Measurements from ENCODE around the gene WDR26. TPM values are rescaled to one million over a fixed set of nuclear protein-coding genes. Genes with fewer than 3 reads are reported as not detected.
A peak's percentile ranks its signal among the peaks of the same experiment; 100 is the strongest.
"Not testable (repeated sequence)": the region's sequence is repeated elsewhere in the genome, so short reads cannot be mapped to it uniquely, and the experiment has no call there.

Gene WDR26
- total RNA-seq, 1 donor from 2014 or later, result 60.7 TPM

DNA sequence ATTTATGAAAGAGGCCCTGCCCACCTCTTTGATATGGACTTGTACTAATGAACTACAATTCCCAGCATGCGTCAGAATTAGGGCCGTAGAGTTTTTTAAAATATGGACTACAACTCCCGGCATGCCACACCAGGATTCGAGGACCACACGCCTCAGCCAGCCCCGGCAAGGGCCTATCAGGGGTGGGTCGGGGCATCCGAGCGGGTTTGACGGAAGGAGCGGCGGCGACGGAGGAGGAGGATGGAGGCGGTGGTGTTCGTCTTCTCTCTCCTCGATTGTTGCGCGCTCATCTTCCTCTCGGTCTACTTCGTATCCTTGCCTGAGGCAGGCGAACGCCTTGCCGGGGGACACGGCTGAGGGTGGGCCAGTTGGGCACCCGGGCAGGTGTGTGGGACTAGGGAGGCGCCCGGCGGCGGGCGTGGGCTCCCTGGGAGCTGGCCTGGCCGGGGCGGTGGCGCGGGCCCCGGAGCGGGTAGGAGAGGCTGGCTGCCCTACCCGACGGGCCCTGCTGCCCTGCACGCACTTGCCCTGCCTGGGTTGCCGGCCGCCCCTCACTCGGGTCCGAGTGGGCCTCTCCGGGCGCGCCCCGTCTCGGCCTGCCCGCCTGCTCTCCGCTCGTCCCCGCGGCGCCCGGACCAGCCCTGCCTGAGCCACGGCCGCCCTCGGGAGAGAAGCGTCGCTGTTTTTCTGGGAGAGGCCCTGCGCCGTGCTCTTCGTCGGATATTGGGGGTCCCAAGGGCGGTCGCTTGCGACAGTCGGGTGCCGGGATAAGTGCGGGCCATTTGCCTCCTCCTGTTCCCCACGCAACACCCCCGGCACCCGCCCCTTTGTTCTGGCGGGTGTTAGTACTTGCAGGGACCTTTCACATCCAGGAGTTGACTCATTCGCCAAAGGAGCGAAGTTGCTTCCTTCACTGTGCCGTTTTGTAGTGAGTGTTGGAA, 77.6 kb downstream of the WDR26 start, which contains the start of gene CNIH4:
Gene CNIH4 (plus strand): TSS at position 195 of the 941 bp plus-strand sequence. CDS start 46 bp downstream, at position 241.
- peaks cover 29% of the 10 kb centered on the region for H3K4me1 ChIP-seq
- peak within 1 kb of the TSS; percentile 88 for H3K4me3 ChIP-seq
- H3K27ac ChIP-seq (replicated peaks), result peak within 1 kb of the TSS; percentile 86
- H3K27me3 ChIP-seq (ENCODE audit: low read depth), result no peaks in the 10 kb centered on the region
- no peaks in the 10 kb centered on the region for H3K36me3 ChIP-seq
- TF ChIP-seq, protein P1, sequence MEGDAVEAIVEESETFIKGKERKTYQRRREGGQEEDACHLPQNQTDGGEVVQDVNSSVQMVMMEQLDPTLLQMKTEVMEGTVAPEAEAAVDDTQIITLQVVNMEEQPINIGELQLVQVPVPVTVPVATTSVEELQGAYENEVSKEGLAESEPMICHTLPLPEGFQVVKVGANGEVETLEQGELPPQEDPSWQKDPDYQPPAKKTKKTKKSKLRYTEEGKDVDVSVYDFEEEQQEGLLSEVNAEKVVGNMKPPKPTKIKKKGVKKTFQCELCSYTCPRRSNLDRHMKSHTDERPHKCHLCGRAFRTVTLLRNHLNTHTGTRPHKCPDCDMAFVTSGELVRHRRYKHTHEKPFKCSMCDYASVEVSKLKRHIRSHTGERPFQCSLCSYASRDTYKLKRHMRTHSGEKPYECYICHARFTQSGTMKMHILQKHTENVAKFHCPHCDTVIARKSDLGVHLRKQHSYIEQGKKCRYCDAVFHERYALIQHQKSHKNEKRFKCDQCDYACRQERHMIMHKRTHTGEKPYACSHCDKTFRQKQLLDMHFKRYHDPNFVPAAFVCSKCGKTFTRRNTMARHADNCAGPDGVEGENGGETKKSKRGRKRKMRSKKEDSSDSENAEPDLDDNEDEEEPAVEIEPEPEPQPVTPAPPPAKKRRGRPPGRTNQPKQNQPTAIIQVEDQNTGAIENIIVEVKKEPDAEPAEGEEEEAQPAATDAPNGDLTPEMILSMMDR (IDR thresholded peaks at IDR 0.05; ENCODE audit: borderline replicate concordance), result no peak
- no peaks in the 10 kb centered on the region for H3K9me3 ChIP-seq (replicated peaks)
- intact Hi-C loops (cut with micrococcal nuclease), result no loop called here
- DNase-seq, result peak; percentile 88

DNA sequence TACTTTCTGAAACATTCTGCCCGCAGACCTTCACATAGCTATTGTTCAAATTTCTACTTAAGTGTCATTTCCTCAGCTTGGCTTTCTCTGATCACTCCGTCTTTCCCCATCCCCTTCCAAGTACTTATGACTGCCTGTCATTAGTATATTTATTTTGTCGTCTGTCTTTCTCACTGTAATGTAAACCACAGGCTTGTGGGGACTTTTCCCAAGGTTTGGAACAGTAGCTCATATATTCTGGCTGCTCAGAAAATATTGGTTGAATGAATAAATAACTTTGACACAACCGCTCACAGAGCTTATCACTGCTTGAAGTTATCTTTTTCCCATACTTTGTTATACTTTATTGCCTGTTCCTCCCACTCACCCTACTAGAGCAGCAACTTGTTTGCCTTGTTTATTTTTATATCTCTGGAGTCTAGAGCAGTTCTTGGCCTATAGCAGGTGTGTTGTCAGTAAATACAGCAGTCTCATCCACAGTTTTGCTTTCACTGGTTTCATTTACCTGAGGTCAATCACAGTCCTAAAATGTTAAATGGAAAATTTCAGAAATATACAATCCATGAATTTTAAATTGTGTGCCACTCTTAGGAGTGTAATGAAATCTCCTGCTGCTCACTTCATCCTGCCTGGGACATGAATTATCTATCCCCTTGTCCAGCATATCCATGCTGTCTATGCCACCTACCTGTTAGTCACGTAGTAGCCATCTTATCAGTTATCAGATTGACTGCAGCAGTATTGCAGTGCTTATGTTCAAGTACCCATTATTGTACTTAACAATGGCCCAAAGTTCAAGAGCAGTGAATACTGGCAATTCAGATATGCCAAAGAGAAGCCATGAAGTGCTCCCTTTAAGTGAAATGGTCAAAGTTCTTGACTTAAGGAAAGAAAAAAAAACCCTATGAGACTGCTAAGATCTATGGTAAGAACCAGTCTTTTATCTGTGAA, 80.3 kb downstream of the WDR26 start:
- Histone ChIP-seq H3K36me3 (no peaks in the 10 kb centered on the region), H3K4me3 (no peak overlapping the region), H3K9me3 (replicated peaks) (no peaks in the 10 kb centered on the region), H3K27ac (replicated peaks) (no peak overlapping the region), H3K4me1 (peaks cover 25% of the 10 kb centered on the region), H3K27me3 (ENCODE audit: low read depth) (no peaks in the 10 kb centered on the region)
- no peak for DNase-seq
- TF ChIP-seq, protein P1 (IDR thresholded peaks at IDR 0.05; ENCODE audit: borderline replicate concordance), result no peak
- intact Hi-C loops (cut with micrococcal nuclease), result no loop called here

DNA sequence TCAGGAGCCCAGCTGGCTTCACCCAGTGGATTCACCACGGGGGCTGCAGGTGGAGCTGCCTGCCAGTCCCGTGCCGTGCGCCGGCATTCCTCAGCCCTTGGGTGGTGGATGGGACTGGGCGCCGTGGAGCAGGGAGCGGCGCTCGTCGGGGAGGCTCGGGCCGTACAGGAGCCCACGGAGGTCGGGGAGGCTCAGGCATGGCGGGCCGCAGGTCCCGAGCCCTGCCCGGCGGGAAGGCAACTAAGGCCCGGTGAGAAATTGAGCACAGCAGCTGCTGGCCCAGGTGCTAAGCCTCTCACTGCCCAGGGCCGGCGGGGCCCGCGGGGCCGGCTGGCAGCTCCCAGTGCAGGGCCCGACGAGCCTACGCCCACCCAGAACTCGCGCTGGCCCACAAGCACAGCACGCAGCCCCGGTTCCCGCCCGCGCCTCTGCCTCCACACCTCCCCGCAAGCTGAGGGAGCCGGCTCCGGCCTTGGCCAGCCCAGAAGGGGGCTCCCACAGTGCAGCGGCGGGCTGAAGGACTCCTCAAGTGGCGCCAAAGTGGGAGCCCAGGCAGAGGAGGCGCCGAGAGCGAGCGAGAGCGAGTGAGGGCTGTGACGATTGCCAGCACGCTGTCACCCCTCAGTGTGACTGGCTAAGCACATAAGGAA, 82.0 kb downstream of the WDR26 start:
- H3K27ac ChIP-seq (replicated peaks); H3K4me1 ChIP-seq; H3K4me3 ChIP-seq; H3K9me3 ChIP-seq (replicated peaks); intact Hi-C loops (cut with micrococcal nuclease); H3K36me3 ChIP-seq; H3K27me3 ChIP-seq (ENCODE audit: low read depth); DNase-seq: not testable (repeated sequence)

DNA sequence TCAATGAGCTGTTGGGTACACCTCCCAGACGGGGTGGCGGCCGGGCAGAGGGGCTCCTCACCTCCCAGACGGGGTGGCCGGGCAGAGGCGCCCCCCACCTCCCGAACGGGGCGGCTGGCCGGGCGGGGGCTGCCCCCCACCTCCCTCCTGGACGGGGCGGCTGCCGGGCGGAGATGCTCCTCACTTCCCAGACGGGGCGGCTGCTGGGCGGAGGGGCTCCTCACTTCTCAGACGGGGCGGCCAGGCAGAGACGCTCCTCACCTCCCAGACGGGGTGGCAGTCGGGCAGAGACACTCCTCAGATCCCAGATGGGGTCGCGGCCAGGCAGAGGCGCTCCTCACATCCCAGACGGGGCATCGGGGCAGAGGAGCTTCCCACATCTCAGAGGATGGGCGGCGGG, 84.9 kb downstream of the WDR26 start:
- H3K36me3 ChIP-seq; DNase-seq; H3K4me1 ChIP-seq; intact Hi-C loops (cut with micrococcal nuclease); H3K4me3 ChIP-seq; H3K27ac ChIP-seq (replicated peaks); H3K27me3 ChIP-seq (ENCODE audit: low read depth); H3K9me3 ChIP-seq (replicated peaks): not testable (repeated sequence)

DNA sequence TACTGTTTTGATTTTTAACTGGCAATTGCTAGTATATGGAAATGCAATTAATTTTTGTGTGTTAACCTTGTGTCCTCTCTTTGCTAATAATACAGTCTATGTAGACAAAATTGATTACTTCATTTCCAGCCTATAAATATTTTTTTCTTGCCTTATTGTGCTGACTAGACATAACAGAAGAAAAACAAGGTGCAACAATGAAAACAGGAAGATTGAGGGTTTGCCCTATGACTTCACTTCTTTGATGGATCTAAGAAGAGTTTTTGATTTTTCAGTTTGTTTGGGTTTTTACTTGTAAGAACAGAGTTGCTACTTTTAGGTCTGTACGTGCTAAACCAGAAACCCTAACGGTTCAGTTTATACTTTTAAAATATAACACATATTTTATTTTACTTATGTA, 86.5 kb downstream of the WDR26 start:
- H3K27ac ChIP-seq (replicated peaks), result no peak overlapping the region
- no peaks in the 10 kb centered on the region for H3K36me3 ChIP-seq
- H3K4me3 ChIP-seq, result no peak overlapping the region
- no peaks in the 10 kb centered on the region for H3K4me1 ChIP-seq
- no peaks in the 10 kb centered on the region for H3K27me3 ChIP-seq (ENCODE audit: low read depth)
- intact Hi-C loops (cut with micrococcal nuclease), result no loop called here
- DNase-seq, result no peak
- peaks cover 18% of the 10 kb centered on the region for H3K9me3 ChIP-seq (replicated peaks)
- TF ChIP-seq, protein P1 (IDR thresholded peaks at IDR 0.05; ENCODE audit: borderline replicate concordance), result no peak

DNA sequence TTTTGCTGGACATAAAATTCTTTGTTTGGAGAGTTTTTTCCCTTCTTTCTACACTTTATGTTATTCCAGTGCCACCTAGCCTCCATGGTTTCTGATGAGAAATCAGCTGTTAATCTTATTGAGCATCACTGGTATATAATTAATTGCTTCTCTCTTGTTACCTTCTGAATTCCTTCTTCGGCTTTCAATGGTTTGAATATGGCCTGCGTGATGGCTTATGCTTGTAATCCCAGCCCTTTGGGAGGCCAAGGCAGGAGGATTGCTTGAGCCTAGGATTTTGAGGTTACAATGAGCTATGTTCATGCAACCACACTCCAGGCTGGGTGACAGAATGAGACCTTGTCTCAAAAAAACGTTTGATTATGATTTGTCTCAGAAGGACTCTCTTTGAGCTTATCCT, 90.9 kb downstream of the WDR26 start:
- TF ChIP-seq, protein P1 (IDR thresholded peaks at IDR 0.05; ENCODE audit: borderline replicate concordance), result no peak
- H3K27me3 ChIP-seq (ENCODE audit: low read depth), result peaks cover 23% of the 10 kb centered on the region
- H3K36me3 ChIP-seq, result no peaks in the 10 kb centered on the region
- H3K27ac ChIP-seq (replicated peaks), result no peak overlapping the region
- peaks cover 7% of the 10 kb centered on the region for H3K4me1 ChIP-seq
- no peak for DNase-seq
- H3K4me3 ChIP-seq, result no peak overlapping the region
- intact Hi-C loops (cut with micrococcal nuclease), result no loop called here
- peaks cover 25% of the 10 kb centered on the region for H3K9me3 ChIP-seq (replicated peaks)

DNA sequence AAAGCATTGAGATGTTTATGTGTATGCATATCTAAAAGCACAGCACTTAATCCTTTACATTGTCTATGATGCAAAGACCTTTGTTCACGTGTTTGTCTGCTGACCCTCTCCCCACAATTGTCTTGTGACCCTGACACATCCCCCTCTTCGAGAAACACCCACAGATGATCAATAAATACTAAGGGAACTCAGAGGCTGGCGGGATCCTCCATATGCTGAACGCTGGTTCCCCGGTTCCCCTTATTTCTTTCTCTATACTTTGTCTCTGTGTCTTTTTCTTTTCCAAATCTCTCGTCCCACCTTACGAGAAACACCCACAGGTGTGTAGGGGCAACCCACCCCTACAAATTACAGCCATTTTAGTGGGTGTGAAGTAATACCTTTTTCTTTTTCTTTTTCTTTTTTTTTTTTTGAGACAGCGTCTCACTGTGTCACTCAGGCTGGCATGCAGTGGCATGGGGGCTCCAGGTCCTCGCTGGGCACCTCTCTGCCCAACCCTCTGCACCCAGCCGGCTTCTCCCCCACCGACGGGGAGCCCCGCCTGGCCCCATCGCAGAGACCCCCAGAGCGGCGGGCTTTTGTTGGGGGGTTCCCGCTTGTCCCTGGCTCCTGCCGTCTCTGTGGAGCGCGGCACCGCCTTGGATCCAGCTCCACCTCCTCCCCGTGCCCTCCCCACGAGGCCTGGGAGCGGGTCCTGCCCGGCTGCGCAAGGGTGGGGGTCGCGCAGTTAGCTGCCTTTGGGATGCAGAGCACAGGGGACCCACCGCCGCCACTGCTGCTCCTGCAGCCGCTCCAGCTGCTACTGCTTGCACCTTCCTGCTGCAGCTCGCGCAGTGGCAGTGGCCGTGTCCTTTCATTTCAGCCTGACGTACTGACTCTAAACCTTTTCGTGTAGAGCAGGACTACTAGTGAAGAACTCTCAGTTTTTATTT, 93.9 kb downstream of the WDR26 start:
- peak; percentile 23 for DNase-seq
- H3K36me3 ChIP-seq, result not testable (repeated sequence)

More for the DNA sequence above, 93.9 kb downstream of the WDR26 start:
- H3K27ac ChIP-seq (replicated peaks); H3K4me1 ChIP-seq; intact Hi-C loops (cut with micrococcal nuclease): not testable (repeated sequence)
- Histone ChIP-seq H3K27me3 (ENCODE audit: low read depth) (peaks cover 23% of the 10 kb centered on the region), H3K4me3 (peak overlapping the region; percentile 69), H3K9me3 (replicated peaks) (peaks cover 25% of the 10 kb centered on the region)

Data from left ventricle myocardium inferior (tissue), 1 donor.